Measurements from ENCODE around the gene NCK1.
"Not testable (repeated sequence)": the region's sequence is repeated elsewhere in the genome, so short reads cannot be mapped to it uniquely, and the experiment has no call there.

NCK1 gene

DNA sequence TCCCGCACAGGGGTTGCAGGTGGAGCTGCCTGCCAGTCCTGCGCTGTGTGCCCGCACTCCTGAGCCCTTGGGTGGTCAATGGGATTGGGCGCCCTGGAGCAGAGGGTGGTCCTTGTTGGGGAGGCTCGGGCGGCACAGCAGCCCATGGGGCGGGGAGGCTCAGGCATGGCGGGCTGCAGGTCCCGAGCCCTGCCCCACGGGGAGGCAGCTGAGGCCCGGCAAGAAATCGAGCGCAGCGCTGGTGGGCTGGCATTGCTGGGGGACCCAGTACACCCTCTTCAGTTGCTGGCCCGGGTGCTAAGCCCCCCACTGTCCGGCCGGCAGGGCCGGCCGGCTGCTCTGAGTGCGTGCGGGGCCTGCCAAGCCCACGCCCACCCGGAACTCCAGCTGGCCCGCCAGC is 27.9 kb downstream of the NCK1 start:
- DNase-seq, result no peak
- peaks cover 8% of the 10 kb centered on the region for H3K9me3 Mint-ChIP-seq
- ATAC-seq, result no peak
- no peak overlapping the region for H3K4me3 Mint-ChIP-seq
- H3K27ac Mint-ChIP-seq, result no peak overlapping the region
- H3K27me3 Mint-ChIP-seq, result no peaks in the 10 kb centered on the region
- H3K4me1 Mint-ChIP-seq, result peaks cover 72% of the 10 kb centered on the region
- peaks cover 31% of the 10 kb centered on the region for H3K36me3 Mint-ChIP-seq (ENCODE audit: low read depth)

DNA sequence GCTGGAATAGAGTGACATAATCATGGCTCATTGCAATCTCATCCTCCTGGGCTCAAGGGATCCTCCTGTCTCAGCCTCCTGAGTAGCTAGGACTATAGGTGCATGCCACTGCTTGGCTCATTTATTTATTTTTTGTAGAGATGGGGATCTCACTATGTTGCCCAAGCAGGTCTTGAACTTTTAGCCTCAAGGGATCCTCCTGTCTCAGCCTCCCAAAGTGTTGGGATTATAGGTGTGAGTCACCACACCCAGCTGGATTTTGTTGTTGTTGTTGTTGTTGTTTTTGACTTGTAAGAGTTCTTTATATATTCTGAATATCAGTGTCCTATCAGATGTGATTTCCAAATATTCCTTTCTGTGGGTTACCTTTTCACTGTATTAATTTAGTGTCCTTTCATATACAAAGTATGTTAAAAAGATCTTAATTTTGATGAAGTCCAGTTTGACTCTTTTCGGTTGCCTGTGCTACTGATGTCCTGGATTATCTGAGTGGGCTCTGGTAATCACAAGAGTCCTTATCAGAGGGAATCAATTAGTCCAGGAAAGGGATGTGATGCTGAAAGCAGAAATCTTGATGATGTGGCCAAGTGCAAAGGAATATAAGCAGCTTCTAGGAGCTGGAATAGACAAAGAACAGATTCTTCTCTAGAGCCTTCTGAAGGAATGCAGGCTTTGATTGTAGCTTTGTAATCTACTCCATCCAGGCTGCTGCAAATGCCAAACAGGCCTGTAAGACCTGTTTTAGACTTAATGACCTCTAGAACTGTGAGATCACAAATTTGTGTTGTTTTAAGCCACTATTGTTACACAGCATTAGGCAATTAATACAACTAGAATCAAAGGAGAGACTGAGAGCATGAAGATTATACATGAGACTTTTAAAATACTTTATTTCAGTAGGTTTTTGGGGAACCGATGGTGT is 30.2 kb downstream of the NCK1 start:
- no peak overlapping the region for H3K4me3 Mint-ChIP-seq
- H3K4me1 Mint-ChIP-seq, result peaks cover 58% of the 10 kb centered on the region
- no peaks in the 10 kb centered on the region for H3K27me3 Mint-ChIP-seq
- H3K27ac Mint-ChIP-seq, result no peak overlapping the region
- peaks cover 8% of the 10 kb centered on the region for H3K9me3 Mint-ChIP-seq
- DNase-seq (no peak), ATAC-seq (no peak)
- peaks cover 35% of the 10 kb centered on the region for H3K36me3 Mint-ChIP-seq (ENCODE audit: low read depth)

DNA sequence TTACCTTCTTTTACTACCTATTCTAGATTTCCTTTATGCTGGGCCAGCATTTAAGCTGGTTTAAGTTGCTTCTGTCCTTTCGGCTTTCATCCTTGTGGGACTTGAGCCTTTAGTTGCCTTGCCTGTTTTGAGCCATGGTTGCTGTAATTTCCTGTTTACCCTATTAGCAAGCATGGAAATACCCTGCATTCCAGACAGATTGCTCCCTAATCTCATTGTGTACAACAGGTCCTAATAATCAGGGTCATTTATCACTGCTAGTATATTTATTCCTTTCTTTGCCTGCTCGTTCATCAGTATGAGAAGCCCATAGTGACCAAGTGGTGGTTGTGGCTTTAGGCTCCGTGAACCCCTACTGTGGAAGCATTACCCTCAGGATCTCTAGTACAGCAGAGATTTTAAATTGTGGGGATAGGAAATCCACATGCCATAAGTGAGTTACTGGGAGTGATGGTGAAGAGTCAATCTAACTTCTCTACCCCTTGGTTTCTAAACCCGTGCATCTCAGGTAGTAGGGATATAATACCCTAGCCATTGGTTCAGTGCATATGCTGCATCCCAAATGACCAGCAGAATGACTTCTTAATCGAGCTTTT is 31.9 kb downstream of the NCK1 start:
- H3K27ac Mint-ChIP-seq, result no peak overlapping the region
- peaks cover 36% of the 10 kb centered on the region for H3K36me3 Mint-ChIP-seq (ENCODE audit: low read depth)
- ATAC-seq, result no peak
- H3K27me3 Mint-ChIP-seq, result no peaks in the 10 kb centered on the region
- peaks cover 59% of the 10 kb centered on the region for H3K4me1 Mint-ChIP-seq
- DNase-seq, result no peak
- H3K9me3 Mint-ChIP-seq, result peaks cover 8% of the 10 kb centered on the region
- H3K4me3 Mint-ChIP-seq, result no peak overlapping the region

DNA sequence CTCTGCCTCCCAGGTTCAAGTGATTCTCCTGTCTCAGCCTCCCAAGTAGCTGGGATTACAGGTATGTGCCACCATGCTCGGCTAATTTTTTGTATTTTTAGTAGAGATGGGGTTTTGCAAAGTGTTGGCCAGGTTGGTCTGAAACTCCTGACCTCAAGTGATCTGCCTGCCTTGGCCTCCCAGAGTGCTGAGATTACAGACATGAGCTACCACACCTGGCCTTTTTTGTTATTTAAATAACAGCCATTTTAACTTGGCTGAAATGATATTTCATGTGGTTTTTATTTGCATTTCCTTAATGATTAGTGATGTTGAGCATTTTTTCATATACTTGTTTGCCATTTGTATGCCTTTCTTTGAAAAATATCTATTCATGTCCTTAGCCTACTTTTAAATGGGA is 35.2 kb downstream of the NCK1 start:
- ATAC-seq, DNase-seq, H3K4me3 Mint-ChIP-seq, H3K27me3 Mint-ChIP-seq, H3K27ac Mint-ChIP-seq: not testable (repeated sequence)
- H3K36me3 Mint-ChIP-seq (ENCODE audit: low read depth), result peaks cover 42% of the 10 kb centered on the region
- H3K9me3 Mint-ChIP-seq, result peaks cover 11% of the 10 kb centered on the region
- H3K4me1 Mint-ChIP-seq, result peaks cover 73% of the 10 kb centered on the region

DNA sequence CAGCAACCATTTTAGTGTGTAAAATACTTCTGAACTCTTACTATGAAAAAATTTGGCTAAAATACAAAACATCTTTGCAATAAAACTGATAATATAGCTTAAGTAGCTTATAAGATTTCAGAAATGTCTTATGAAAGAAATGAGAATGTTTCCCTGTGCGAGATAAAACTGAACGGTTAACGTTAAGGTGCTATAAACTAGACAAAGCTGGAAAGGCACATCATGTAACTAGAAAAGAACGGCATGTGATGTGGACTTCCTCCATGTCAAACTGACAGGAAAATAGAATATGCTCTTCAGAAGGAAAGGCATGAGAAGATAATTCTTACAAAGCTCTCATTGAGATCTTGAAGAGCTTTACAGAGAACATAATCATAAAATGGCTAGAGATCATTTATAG is 36.5 kb downstream of the NCK1 start:
- DNase-seq (no peak), ATAC-seq (no peak)
- no peak overlapping the region for H3K27ac Mint-ChIP-seq
- H3K36me3 Mint-ChIP-seq (ENCODE audit: low read depth), result peaks cover 46% of the 10 kb centered on the region
- H3K27me3 Mint-ChIP-seq, result no peaks in the 10 kb centered on the region
- peaks cover 21% of the 10 kb centered on the region for H3K9me3 Mint-ChIP-seq
- H3K4me1 Mint-ChIP-seq, result peaks cover 65% of the 10 kb centered on the region
- no peak overlapping the region for H3K4me3 Mint-ChIP-seq

DNA sequence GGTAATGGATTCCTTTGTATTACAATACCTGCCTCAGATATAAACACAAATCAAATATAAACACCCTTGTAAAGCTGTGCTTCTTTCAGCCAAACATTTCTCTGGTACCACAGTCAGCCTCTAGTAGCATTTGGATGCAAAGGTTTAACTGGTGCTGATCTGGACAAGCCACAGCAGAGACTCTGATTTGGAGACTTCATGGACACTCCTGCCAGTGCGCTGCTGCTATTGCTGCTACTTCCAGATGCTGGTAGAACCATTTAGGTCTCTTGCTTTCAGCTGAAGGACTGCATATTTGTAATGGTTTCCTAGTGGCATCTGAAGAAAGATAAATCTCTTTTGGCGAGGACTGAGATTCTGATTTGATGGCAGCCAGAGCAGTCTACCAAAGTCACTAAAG is 36.9 kb downstream of the NCK1 start:
- Mint-ChIP-seq H3K27ac (peak overlapping the region; percentile 17), H3K36me3 (ENCODE audit: low read depth) (peaks cover 47% of the 10 kb centered on the region), H3K27me3 (no peaks in the 10 kb centered on the region), H3K4me1 (peaks cover 63% of the 10 kb centered on the region), H3K4me3 (no peak overlapping the region), H3K9me3 (peaks cover 25% of the 10 kb centered on the region)
- DNase-seq (no peak), ATAC-seq (no peak)

DNA sequence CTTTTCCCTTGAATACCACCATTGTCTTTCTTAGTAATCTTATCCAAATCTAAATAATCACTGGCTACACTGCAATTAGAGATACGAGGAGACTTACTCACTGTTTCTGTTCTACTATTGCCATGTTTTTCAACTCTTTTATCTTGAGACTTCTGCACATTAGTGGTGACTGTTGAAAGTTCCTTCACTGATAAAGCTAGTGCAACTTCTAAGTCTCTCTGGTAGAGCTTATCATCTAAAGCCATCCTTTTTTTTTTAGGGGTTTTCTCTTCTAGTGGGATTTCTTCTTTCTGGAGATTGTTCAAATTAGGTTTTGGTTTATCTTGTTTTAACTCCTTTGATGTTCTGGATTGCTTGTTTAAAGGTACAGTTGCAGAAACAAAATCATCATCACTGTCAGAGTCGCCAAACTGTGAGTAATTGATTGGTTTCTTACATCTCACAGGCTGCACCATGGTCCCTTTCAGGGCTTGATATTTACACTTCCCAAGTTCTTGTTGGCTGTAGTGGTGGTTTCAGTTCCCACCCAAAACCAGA is 37.7 kb downstream of the NCK1 start:
- DNase-seq (no peak), ATAC-seq (peak; percentile 77)
- peaks cover 29% of the 10 kb centered on the region for H3K9me3 Mint-ChIP-seq
- peak overlapping the region; percentile 79 for H3K27ac Mint-ChIP-seq
- no peaks in the 10 kb centered on the region for H3K27me3 Mint-ChIP-seq
- peaks cover 60% of the 10 kb centered on the region for H3K4me1 Mint-ChIP-seq
- peak overlapping the region; percentile 45 for H3K4me3 Mint-ChIP-seq
- H3K36me3 Mint-ChIP-seq (ENCODE audit: low read depth), result peaks cover 52% of the 10 kb centered on the region

DNA sequence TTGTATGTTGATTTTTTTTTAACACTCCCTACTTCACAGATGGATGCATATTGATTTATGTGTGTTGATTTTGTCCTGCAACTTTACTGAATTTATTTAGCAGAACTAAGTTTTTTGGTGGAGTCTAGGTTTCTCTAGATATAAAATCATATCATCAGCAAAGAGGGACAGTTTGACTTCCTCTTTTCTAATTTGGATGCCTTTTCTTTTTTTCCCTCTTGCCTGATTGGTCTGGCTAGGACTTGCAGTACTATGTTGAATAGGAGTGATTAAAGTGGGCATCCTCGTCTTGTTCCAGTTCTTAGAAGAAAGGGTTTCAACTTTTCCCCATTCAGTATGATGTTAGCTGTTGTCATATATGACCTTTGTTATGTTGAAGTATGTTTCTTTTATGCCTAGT is 38.7 kb downstream of the NCK1 start:
- H3K4me1 Mint-ChIP-seq, result peaks cover 60% of the 10 kb centered on the region
- ATAC-seq, H3K27ac Mint-ChIP-seq, H3K4me3 Mint-ChIP-seq, H3K27me3 Mint-ChIP-seq, DNase-seq: not testable (repeated sequence)
- H3K36me3 Mint-ChIP-seq (ENCODE audit: low read depth), result peaks cover 60% of the 10 kb centered on the region
- peaks cover 29% of the 10 kb centered on the region for H3K9me3 Mint-ChIP-seq

DNA sequence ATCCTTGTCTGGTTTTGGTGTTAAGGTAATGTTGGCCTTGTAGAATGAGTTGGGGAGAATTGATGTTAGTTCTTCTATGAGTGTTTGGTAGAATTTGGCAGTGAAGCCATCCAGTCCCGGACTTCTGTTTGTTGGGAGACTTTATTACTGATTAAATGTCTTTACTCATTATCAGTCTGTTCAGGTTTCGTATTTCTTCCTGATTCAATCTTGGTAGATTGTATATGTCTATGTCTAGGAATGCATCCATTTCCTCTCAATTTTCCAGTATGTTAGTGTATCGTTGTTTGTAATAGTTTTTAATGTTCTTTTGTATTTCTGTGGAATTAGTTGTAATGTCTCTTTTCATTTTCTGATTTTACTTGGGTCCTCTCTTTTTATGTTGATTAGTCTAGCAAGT is 39.4 kb downstream of the NCK1 start:
- ATAC-seq (no peak), DNase-seq (no peak)
- peaks cover 29% of the 10 kb centered on the region for H3K9me3 Mint-ChIP-seq
- H3K36me3 Mint-ChIP-seq (ENCODE audit: low read depth), result peaks cover 59% of the 10 kb centered on the region
- H3K4me1 Mint-ChIP-seq, result peaks cover 64% of the 10 kb centered on the region
- no peaks in the 10 kb centered on the region for H3K27me3 Mint-ChIP-seq
- H3K4me3 Mint-ChIP-seq, result no peak overlapping the region
- H3K27ac Mint-ChIP-seq, result peak overlapping the region; percentile 18

DNA sequence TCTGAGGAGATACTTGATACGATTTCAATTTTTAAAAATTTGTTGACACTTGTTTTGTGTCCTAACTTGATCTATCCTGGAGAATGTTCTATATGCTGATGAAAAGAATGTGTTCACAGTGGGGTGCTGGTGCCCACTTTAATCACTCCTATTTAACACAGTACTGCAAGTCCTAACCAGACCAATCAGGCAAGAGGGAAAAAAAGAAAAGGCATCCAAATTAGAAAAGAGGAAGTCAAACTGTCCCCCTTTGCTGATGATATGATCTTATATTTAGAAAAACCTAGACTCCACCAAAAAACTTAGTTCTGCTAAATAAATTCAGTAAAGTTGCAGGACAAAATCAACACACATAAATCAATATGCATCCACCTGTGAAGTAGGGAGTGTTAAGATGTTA is 40.5 kb downstream of the NCK1 start:
- Mint-ChIP-seq H3K9me3 (peaks cover 29% of the 10 kb centered on the region), H3K4me1 (peaks cover 69% of the 10 kb centered on the region), H3K36me3 (ENCODE audit: low read depth) (peaks cover 56% of the 10 kb centered on the region)
- not testable (repeated sequence) for H3K27me3 Mint-ChIP-seq, DNase-seq, H3K4me3 Mint-ChIP-seq, ATAC-seq, H3K27ac Mint-ChIP-seq

DNA sequence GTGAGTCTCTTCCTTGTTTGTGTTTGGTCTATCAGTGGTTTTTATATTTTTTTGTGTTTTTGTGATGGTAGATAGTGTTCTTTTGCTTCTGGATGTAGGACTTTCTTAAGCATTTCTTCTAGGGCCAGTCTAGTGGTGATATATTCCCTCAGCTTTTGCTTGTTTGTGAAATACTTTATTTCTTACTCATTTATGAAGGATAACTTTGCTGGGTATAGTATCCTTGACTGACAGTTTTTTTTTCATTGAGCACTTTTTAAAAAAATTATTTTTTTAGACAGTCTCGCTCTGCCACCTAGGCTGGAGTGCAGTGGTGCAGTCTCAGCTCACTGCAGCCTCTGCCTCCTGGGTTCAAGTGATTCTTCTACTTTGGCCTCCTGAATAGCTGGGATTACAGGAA is 41.9 kb downstream of the NCK1 start:
- DNase-seq (no peak), ATAC-seq (no peak)
- Mint-ChIP-seq H3K27ac (no peak overlapping the region), H3K27me3 (no peaks in the 10 kb centered on the region), H3K4me3 (no peak overlapping the region), H3K9me3 (peaks cover 29% of the 10 kb centered on the region), H3K4me1 (peaks cover 72% of the 10 kb centered on the region), H3K36me3 (ENCODE audit: low read depth) (peaks cover 54% of the 10 kb centered on the region)

DNA sequence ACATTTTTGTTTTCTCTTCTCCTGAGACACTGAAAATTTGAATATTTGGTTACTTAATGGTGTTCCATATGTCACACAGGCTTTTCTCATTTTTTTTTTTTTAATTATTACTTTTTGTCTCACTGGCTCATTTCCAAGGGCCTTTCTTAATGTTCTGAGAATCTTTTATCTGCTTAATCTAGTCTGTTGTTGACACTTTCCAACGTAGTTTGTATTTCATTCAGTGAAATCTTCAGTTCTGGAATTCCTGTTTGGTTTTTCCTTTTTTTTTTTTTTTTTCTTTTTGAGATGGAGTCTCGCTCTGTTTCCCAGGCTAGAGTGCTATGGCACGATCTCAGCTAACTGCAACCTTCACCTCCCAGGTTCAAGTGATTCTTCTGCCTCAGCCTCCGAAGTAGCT is 42.7 kb downstream of the NCK1 start:
- Mint-ChIP-seq H3K4me1 (peaks cover 72% of the 10 kb centered on the region), H3K9me3 (peaks cover 29% of the 10 kb centered on the region), H3K27ac (no peak overlapping the region), H3K27me3 (no peaks in the 10 kb centered on the region), H3K36me3 (ENCODE audit: low read depth) (peaks cover 49% of the 10 kb centered on the region), H3K4me3 (no peak overlapping the region)
- DNase-seq, result no peak
- no peak for ATAC-seq

DNA sequence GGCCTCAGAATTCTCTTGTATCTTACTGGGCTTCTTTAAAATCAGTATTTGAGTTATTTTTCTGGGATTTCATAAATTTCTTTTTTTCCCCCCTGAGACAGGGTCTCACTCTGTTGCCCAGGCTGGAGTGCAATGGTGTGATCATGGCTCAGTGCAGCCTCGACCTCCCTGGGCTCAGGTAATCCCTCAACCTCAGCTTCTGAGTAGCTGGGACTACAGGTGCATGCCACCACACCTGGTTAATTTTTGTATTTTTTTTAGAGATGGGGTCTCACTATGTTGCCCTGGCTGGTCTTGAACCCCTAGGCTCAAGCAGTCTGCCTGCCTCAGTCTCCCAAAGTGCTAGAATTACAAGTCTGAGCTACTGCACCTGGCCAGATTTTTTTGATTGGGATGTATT is 43.5 kb downstream of the NCK1 start:
- Mint-ChIP-seq H3K27me3 (no peaks in the 10 kb centered on the region), H3K4me1 (peaks cover 70% of the 10 kb centered on the region), H3K4me3 (no peak overlapping the region), H3K9me3 (peaks cover 25% of the 10 kb centered on the region), H3K27ac (no peak overlapping the region), H3K36me3 (ENCODE audit: low read depth) (peaks cover 41% of the 10 kb centered on the region)
- ATAC-seq (no peak), DNase-seq (no peak)

DNA sequence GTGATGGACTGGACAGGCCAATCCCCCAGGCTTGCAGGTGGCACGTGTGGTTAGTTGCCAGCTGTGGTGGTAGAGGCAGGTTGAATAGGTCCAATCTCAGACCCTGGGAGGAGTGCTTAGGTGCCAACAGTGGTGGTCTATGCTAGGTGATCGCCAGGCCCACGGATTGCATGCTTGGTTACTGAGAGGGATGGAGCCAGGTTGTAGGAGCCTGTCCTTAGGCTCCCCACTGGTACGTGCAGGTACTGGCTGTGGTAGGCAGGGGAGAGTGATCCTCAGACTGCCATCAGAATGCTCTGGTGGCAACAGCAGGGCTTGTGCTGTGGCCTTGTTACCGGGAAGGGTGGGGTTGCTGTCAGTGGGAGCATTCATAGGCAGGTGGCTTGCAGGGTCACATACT is 44.7 kb downstream of the NCK1 start:
- H3K27me3 Mint-ChIP-seq, result no peaks in the 10 kb centered on the region
- H3K4me1 Mint-ChIP-seq, result peaks cover 64% of the 10 kb centered on the region
- peaks cover 19% of the 10 kb centered on the region for H3K9me3 Mint-ChIP-seq
- ATAC-seq, result no peak
- DNase-seq, result no peak
- peaks cover 37% of the 10 kb centered on the region for H3K36me3 Mint-ChIP-seq (ENCODE audit: low read depth)
- H3K4me3 Mint-ChIP-seq, result no peak overlapping the region
- no peak overlapping the region for H3K27ac Mint-ChIP-seq

DNA sequence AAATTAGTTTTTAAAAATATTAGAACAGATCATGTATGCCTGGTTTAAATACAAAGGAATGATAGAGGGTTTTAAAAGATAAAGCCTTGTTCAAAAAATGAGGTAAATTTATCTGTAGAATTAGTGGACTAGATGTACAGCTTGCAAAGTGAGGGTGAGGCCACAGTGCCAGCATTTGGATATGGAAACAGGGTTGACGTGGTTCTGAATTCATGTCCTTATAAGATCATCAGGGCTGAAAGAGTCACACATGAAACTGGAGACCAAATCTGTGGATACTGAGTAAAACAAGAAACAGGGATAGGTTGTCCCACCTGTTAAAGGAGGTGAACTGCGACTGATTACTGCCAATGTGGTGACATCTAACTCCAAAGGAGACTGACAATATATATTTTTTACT is 46.3 kb downstream of the NCK1 start:
- Mint-ChIP-seq H3K27me3 (no peaks in the 10 kb centered on the region), H3K4me3 (no peak overlapping the region)

More for the DNA sequence above, 46.3 kb downstream of the NCK1 start:
- peak overlapping the region; percentile 43 for H3K27ac Mint-ChIP-seq
- peaks cover 36% of the 10 kb centered on the region for H3K36me3 Mint-ChIP-seq (ENCODE audit: low read depth)
- H3K9me3 Mint-ChIP-seq, result peaks cover 9% of the 10 kb centered on the region
- H3K4me1 Mint-ChIP-seq, result peaks cover 66% of the 10 kb centered on the region
- DNase-seq, result no peak
- ATAC-seq, result no peak

Data from activated naive CD8-positive, alpha-beta T cell treated with anti-CD3 and anti-CD28 coated beads, Interleukin-2, amount 50 U/mL, for 24 hours (primary cell).